Transverse colon (tissue), 3 donors: ENCODE data around the gene TMEM164.

Experiments used
- EP300 ChIP-seq: sonication (generic); formaldehyde crosslinking; IDR thresholded peaks from one replicate; pipeline ENCODE4 v1.6.1; 2017; ENCODE audit warnings: antibody characterized with exemption, low read depth
- TF ChIP-seq, protein P1 (sequence below), 5 experiments: fragments of 200-600 bp in 3 of 5; fragments of 450-650 bp in 2 of 5; sonication (generic) in 3 of 5; IDR thresholded peaks; 1 replicate in 2 of 5; 2 replicates in 3 of 5; pipeline ENCODE4 v1.5.1; 2016 to 2017; ENCODE audit warnings: antibody characterized with exemption in 5 of 5, inconsistent platforms in 3 of 5, mild to moderate bottlenecking in 2 of 5, moderate library complexity in 1 of 5

DNA sequence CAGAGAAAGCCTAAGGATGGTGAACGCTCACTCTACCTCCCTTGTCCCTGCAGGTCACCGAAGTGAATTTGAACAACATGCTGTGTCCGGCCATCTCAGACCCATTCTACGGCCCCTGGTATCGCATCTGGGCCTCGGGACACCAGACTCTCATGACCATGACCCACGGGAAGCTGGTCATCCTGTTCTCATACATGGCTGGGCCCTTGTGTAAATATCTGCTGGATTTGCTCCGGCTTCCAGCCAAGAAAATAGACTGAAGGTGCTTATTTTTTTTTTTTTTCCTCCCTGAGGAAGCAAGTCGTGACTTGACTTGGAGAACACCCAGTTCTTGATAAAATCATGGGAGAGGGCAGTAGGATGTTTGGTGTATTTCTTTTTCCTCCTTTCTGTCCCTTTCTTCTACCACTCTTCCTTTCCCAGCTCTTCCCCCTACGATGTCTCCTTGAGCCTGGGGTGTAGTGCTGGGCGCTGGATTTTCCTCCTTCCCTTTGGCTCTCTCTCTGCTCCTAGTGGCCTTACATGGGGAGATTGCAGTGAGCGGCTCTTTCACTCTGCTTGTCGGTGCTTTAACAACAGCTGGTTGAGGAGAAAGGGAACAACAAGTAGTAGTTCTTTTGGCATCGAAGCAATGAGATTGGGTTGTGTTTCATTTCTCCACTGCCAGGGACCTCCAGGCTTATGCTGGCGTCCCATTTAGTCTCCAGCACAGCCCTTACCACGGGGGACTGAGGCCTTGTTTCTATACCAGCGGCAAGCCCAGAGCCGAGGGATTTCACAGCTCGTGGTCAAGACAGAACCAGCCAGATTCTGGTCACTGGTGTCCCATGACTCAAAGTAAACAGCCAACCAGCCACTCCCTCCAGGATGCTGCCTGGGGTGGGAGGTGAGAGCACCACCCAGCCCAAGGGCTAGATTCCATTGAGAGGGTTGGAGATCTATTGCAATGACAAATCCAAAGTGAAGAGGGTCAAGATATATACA is 170.6 kb downstream of the TMEM164 start:
- TF ChIP-seq, protein P1, sequence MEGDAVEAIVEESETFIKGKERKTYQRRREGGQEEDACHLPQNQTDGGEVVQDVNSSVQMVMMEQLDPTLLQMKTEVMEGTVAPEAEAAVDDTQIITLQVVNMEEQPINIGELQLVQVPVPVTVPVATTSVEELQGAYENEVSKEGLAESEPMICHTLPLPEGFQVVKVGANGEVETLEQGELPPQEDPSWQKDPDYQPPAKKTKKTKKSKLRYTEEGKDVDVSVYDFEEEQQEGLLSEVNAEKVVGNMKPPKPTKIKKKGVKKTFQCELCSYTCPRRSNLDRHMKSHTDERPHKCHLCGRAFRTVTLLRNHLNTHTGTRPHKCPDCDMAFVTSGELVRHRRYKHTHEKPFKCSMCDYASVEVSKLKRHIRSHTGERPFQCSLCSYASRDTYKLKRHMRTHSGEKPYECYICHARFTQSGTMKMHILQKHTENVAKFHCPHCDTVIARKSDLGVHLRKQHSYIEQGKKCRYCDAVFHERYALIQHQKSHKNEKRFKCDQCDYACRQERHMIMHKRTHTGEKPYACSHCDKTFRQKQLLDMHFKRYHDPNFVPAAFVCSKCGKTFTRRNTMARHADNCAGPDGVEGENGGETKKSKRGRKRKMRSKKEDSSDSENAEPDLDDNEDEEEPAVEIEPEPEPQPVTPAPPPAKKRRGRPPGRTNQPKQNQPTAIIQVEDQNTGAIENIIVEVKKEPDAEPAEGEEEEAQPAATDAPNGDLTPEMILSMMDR (IDR thresholded peaks at IDR 0.05) = no peak
- TF ChIP-seq EP300 = no peak
